ENCODE results near the gene CARD9. TPM values are rescaled to one million over a fixed set of nuclear protein-coding genes. Genes with fewer than 3 reads are reported as not detected.

CARD9 gene
- total RNA-seq, 1 donor from 2014 or later: 0.94 TPM

DNA sequence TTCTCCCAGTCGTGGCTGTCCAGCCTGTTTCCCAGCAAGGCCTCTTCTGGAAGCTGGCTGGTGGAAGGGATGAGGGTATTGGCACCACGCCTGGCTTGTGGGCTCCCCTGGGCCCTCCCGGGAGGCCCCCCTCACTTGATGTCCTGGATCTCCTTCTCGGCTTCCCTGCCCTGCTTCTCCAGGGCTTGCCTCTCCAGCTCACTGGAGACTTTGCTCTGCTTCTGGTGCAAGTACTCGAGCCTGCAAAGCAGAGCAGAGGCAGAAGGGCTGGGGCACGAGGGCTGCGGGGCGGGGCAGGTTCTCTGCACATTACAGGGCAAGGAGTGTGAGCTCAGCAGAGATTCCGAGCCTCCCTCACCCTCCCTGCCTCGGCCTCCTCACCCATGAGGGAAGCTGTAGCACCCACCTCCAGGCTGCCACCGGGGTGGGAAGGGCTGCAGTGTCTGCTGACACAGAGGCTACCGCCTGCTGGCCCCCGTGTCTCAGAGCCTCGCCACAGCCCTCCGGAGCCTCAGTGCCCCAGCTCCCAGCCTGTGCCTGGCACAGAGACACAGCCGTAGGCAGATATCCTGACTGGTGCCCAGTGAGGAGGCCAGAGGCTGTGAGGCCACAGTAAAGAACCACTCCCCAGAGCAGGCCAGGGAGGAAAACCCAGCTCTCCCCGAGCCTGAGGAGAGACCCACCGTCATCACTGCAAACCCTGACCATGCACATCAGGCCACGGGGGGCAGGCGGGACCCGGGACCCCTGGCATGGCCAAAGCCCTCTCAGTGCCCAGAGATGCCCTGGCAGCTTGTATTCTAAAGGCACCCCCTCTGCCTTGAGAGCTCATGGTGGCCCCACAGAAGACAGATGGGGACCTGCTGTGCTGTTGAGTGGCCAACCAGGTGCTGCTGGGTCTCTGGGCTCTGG, 19.3 kb upstream of the CARD9 start:
- Mint-ChIP-seq H3K27ac (ENCODE audit: unreplicated experiment) (no peak overlapping the region), H3K9me3 (ENCODE audit: unreplicated experiment) (no peaks in the 10 kb centered on the region), H3K27me3 (ENCODE audit: unreplicated experiment) (no peaks in the 10 kb centered on the region), H3K4me3 (ENCODE audit: unreplicated experiment) (no peak overlapping the region), H3K4me1 (ENCODE audit: unreplicated experiment) (no peaks in the 10 kb centered on the region), H3K36me3 (ENCODE audit: unreplicated experiment) (peaks cover 23% of the 10 kb centered on the region)
- TF ChIP-seq CTCF (IDR thresholded peaks at IDR 0.05): no peak
- no peak for DNase-seq (ENCODE audit: extremely low spot score, unreplicated experiment)

- no peak overlapping the region for H3K4me3 Mint-ChIP-seq (ENCODE audit: unreplicated experiment)
- no peak for TF ChIP-seq CTCF (IDR thresholded peaks at IDR 0.05)
- H3K36me3 Mint-ChIP-seq (ENCODE audit: unreplicated experiment): peaks cover 23% of the 10 kb centered on the region
- no peaks in the 10 kb centered on the region for H3K27me3 Mint-ChIP-seq (ENCODE audit: unreplicated experiment)
- no peaks in the 10 kb centered on the region for H3K9me3 Mint-ChIP-seq (ENCODE audit: unreplicated experiment)
- H3K4me1 Mint-ChIP-seq (ENCODE audit: unreplicated experiment): no peaks in the 10 kb centered on the region
- no peak for DNase-seq (ENCODE audit: extremely low spot score, unreplicated experiment)
- H3K27ac Mint-ChIP-seq (ENCODE audit: unreplicated experiment): no peak overlapping the region
Measured at GRCh38 chr9:136391737-136392537, 18.5 kb upstream of the CARD9 start.

DNA sequence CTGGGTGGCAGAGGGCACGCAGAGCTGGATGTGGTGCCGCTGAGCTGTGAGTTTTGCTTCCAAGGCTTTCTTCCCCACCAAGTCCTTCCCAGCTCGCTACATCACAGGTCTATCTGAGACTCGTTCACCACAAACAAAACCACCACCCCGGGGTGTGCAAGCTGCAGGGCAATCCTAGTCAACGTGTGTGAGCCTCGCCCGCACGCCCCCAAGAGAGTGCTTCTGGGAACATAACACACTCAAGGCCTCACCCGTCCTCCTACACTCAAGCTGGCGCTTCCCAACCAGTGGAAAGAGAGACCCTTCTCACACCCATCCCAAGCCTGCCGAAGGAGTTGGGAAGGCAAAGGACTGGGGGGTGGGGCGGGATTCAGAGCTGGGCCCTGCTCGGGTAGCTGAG, 15.9 kb upstream of the CARD9 start:
- H3K27ac Mint-ChIP-seq (ENCODE audit: unreplicated experiment): no peak overlapping the region
- no peak overlapping the region for H3K4me3 Mint-ChIP-seq (ENCODE audit: unreplicated experiment)
- peaks cover 32% of the 10 kb centered on the region for H3K36me3 Mint-ChIP-seq (ENCODE audit: unreplicated experiment)
- H3K9me3 Mint-ChIP-seq (ENCODE audit: unreplicated experiment): no peaks in the 10 kb centered on the region
- no peaks in the 10 kb centered on the region for H3K27me3 Mint-ChIP-seq (ENCODE audit: unreplicated experiment)
- no peak for DNase-seq (ENCODE audit: extremely low spot score, unreplicated experiment)
- H3K4me1 Mint-ChIP-seq (ENCODE audit: unreplicated experiment): no peaks in the 10 kb centered on the region
- TF ChIP-seq CTCF (IDR thresholded peaks at IDR 0.05): no peak

GRCh38 chr9:136387217-136387616, 13.7 kb upstream of the CARD9 start:
- H3K4me1 Mint-ChIP-seq (ENCODE audit: unreplicated experiment): no peaks in the 10 kb centered on the region
- no peak for DNase-seq (ENCODE audit: extremely low spot score, unreplicated experiment)
- no peaks in the 10 kb centered on the region for H3K27me3 Mint-ChIP-seq (ENCODE audit: unreplicated experiment)
- no peaks in the 10 kb centered on the region for H3K9me3 Mint-ChIP-seq (ENCODE audit: unreplicated experiment)
- no peak overlapping the region for H3K27ac Mint-ChIP-seq (ENCODE audit: unreplicated experiment)
- no peak overlapping the region for H3K4me3 Mint-ChIP-seq (ENCODE audit: unreplicated experiment)
- peaks cover 35% of the 10 kb centered on the region for H3K36me3 Mint-ChIP-seq (ENCODE audit: unreplicated experiment)
- no peak for TF ChIP-seq CTCF (IDR thresholded peaks at IDR 0.05)

DNA sequence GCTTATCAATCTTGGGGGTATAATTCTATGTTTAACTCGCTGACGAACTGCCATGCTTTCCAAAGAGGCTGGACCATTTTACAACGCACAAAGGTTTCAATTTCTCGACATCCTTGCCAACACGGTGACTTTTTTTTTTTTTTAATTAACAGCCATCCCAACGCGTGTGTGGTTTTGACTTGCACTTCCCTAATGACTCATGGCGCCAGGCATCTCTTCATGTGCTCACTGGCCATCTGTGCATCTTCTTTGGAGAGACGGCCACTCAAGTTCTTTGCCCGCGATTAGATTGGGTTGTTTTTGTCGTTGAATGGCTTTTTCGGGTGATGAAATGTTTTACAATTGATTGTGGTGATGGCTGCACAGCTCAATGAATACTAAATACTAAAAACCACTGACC, 12.5 kb upstream of the CARD9 start:
- no peaks in the 10 kb centered on the region for H3K27me3 Mint-ChIP-seq (ENCODE audit: unreplicated experiment)
- DNase-seq (ENCODE audit: extremely low spot score, unreplicated experiment): no peak
- no peak for TF ChIP-seq CTCF (IDR thresholded peaks at IDR 0.05)

More for the DNA sequence above, 12.5 kb upstream of the CARD9 start:
- no peaks in the 10 kb centered on the region for H3K4me1 Mint-ChIP-seq (ENCODE audit: unreplicated experiment)
- H3K9me3 Mint-ChIP-seq (ENCODE audit: unreplicated experiment): no peaks in the 10 kb centered on the region
- no peak overlapping the region for H3K4me3 Mint-ChIP-seq (ENCODE audit: unreplicated experiment)
- no peak overlapping the region for H3K27ac Mint-ChIP-seq (ENCODE audit: unreplicated experiment)
- peaks cover 33% of the 10 kb centered on the region for H3K36me3 Mint-ChIP-seq (ENCODE audit: unreplicated experiment)

Data from osteocyte (in vitro differentiated cells).